GM10266 (cell line): Measurements from ENCODE around the gene RGPD3.
"Not testable (repeated sequence)": the region's sequence is repeated elsewhere in the genome, so short reads cannot be mapped to it uniquely, and the experiment has no call there.

Source experiments
- DNase-seq: peaks from one replicate; pipeline ENCODE4 v3.0.0; 2012; ENCODE audit errors: extremely low spot score
- TF ChIP-seq, protein P1 (sequence below): IDR thresholded peaks from 2 replicates; pipeline ENCODE4 v1.5.1; 2012; ENCODE audit warnings: mild to moderate bottlenecking, low read depth; ENCODE audit not compliant: control insufficient read depth, insufficient read depth; ENCODE audit errors: missing control alignments

RGPD3 gene

DNA sequence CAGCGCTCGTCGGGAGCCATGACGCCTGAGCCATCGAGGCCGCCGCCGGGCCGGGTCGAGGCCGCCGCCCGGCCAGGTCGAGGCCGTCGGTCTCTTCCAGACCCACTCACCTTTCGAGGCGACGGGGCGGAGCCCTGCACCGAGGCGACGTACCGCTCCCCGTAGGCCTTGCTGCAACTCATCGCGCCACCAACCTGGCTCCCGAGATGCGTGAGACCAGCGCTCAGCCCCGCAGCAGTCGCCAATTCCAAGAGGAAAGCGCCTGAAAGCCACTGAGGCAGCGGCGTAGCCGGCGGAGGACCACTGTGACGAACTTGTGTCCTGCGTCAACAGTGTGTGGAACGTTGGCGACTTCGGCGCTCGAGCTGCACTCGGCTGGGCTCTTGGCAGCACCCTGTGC is at the start of gene RGPD3:
TSS of gene RGPD3 (minus strand) at position 307 of the 400 bp plus-strand sequence. CDS start at position 182, 125 bp downstream.
- not testable (repeated sequence) for DNase-seq

DNA sequence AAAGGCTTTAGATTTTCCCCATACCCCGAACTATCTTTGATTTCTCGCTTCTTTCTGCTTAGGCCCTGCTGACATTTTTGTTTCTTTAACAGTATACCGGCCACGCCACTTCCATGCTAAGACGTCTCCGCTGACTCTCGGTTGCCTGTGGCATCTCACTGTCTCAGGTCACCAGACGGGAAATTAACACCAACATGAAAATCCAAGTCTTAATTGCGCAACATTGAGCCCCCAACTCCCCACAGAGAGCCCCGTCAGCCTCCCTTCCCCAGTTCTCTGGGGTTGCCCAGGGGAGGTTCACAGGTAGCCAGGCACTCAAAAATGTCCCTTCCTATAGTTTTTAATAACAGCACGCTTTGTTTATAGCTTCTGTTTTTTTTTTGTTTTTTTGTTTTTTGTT is 49.1 kb upstream of the RGPD3 start:
- no peak for DNase-seq
- TF ChIP-seq, protein P1, sequence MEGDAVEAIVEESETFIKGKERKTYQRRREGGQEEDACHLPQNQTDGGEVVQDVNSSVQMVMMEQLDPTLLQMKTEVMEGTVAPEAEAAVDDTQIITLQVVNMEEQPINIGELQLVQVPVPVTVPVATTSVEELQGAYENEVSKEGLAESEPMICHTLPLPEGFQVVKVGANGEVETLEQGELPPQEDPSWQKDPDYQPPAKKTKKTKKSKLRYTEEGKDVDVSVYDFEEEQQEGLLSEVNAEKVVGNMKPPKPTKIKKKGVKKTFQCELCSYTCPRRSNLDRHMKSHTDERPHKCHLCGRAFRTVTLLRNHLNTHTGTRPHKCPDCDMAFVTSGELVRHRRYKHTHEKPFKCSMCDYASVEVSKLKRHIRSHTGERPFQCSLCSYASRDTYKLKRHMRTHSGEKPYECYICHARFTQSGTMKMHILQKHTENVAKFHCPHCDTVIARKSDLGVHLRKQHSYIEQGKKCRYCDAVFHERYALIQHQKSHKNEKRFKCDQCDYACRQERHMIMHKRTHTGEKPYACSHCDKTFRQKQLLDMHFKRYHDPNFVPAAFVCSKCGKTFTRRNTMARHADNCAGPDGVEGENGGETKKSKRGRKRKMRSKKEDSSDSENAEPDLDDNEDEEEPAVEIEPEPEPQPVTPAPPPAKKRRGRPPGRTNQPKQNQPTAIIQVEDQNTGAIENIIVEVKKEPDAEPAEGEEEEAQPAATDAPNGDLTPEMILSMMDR, result no peak

DNA sequence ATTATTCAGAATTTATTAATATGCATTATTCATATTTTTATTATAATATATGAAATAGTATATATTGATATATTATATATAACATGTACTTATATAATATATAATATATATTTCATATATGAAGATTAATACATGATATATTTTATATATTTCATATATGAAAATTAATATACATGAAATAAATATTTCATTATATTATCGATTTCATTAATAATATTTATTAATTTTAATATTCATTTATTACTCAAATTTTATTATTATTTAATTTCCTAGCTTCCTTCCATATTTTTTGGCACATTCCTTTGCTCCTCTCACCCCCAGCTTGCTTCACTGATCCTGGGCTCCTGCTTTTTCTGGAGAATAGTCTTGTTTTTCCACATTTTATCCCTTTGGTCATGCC is 48.7 kb upstream of the RGPD3 start:
- no peak for DNase-seq
- TF ChIP-seq, protein P1, result no peak

DNA sequence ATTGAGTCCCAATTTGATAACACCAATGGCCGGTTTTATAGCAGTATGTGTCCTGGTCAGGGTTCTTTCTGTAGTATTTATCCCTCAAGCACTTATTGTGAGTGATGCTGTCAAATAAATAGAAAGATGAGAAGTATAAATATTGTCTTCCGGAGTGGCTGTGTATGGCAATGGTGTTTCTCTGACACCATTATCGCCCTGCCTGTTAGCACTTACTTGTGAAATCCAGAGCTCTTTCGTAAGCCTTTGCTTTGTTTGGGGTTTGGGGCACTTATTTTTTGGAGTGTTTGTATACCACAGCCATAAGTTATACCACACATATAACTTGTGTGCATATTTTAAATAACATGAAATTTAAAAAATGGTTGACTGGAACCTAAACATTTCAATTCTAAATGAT is 48.2 kb upstream of the RGPD3 start:
- TF ChIP-seq, protein P1, result no peak
- no peak for DNase-seq

GRCh38 chr2:106514827-106515226 is 46.6 kb upstream of the RGPD3 start:
- not testable (repeated sequence) for DNase-seq

- DNase-seq, result not testable (repeated sequence)
Observed at GRCh38 chr2:106513391-106513790, 45.2 kb upstream of the RGPD3 start.

DNA sequence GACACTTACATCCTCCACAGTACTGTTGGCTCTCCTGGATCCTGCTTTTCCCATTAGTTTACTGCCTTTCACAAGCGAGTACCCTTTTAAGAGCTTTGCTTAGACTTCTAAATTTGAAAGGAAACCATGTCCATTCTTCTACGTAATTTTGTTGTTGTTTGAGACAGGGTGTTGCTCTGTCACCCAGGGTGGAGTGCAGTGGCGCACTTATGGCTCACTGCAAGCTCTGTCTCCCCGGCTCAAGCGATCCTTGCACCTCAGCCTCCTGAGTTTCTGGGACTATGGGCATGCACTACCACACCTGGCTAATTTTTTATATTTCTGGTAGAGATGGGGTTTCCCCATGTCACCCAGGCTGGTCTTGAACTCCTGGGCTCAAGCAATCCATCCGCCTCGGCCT is 43.7 kb upstream of the RGPD3 start:
- not testable (repeated sequence) for DNase-seq

GRCh38 chr2:106511476-106511901 is 43.3 kb upstream of the RGPD3 start:
- not testable (repeated sequence) for DNase-seq

DNA sequence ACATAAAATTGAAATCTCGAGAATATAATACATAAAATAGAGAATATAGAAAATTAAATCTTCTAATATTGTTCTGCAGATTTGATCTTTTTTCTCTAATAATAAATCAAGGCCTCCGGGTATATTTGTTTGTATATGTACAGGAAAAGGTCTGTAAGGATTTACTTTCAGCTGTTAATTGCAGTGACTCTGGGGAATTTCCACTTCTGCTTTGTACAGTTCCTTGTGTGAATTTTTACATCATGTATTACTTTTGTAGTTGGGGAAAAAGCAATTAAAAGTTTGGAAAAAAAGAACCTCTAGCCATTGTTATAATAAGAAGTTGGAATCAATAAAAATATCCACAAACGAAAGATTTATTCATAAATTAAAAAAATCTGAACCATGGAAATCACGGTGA is 42.6 kb upstream of the RGPD3 start:
- DNase-seq, result not testable (repeated sequence)

- DNase-seq, result not testable (repeated sequence)
Observed at GRCh38 chr2:106509374-106509770, 41.2 kb upstream of the RGPD3 start.

- DNase-seq, result not testable (repeated sequence)
Observed at GRCh38 chr2:106508660-106509373, 40.6 kb upstream of the RGPD3 start.

- not testable (repeated sequence) for DNase-seq
Observed at GRCh38 chr2:106506002-106506687, 37.9 kb upstream of the RGPD3 start.

DNA sequence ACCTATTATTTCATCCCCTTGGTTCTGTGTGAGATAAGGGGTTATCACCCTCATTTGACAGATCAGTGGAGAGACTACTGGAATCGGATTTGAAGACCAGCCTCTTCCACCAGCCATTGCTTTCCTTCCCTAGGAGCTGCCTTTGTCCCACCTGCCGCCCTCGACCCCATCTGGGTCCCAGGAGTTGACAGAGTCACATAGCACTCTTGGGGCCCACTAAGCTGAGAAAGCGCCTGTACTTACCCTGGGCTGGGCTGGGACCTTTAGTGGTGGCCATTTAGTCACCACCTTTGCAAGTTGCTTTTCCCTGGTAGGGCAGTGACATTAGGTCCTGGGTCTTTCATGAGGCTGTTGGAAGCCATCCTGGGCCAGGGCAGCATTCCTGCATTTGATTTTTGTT is 36.6 kb upstream of the RGPD3 start:
- not testable (repeated sequence) for DNase-seq

- not testable (repeated sequence) for DNase-seq
Observed at GRCh38 chr2:106504192-106504591, 36.0 kb upstream of the RGPD3 start.

DNA sequence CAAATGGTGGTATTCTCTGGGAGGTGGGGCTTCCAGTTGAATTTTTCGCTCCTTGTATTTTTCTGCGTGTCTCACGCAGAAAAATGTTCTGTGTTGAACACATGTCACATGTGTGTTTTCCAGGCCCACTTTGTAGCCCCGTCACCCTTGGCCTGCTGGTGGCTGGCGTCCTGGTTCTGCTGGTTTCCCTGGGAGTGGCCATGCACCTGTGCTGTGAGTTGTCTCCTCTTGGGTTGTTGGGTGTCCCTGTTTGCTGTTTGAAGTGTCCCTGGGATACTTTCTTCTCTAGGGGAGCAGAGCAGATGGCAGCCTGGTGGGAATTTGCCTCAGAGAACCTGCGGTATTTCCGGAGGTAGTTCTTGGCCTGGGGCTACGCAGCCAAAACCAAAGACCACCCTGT is 34.1 kb upstream of the RGPD3 start:
- not testable (repeated sequence) for DNase-seq

- not testable (repeated sequence) for DNase-seq
Observed at GRCh38 chr2:106500350-106500749, 32.1 kb upstream of the RGPD3 start.

DNA sequence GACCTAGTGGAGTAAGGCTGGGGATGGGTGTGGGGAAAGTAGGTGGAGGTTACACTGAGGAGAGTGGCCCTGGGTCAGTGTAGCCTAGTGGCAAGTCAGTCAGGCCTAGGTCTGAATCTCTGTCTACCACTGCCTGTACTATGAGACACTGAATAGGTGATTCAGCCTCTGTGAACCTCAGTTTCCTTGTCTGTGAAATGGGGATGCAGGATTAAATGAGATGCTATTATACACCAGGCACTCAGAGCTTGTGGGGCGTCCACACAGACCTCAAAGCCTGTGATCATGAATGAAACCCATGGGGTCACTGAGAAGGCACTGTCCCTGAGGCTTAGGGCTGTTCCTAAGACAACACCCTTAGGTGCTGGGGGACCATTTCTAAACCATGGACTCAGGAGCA is 30.3 kb upstream of the RGPD3 start:
- DNase-seq, result not testable (repeated sequence)

GRCh38 chr2:106492913-106493312 is 24.7 kb upstream of the RGPD3 start:
- not testable (repeated sequence) for DNase-seq
